Astrocyte (in vitro differentiated cells and primary cell): ENCODE results near the gene OR6K2. TPM values are rescaled to one million over a fixed set of nuclear protein-coding genes. Genes with fewer than 3 reads are reported as not detected.
"Not testable (repeated sequence)": the region's sequence is repeated elsewhere in the genome, so short reads cannot be mapped to it uniquely, and the experiment has no call there.

Experiments
- DNase-seq: peaks from one replicate; pipeline ENCODE4 v3.0.0-alpha.2; 2010; ENCODE audit warnings: low read depth
- FAIRE-seq: peaks from 2 replicates; lab custom pipeline; 2011; peaks lifted over from hg19 to GRCh38; lab: Jason Lieb, UNC
- H2AFZ ChIP-seq: 2 replicates; pipeline ENCODE4 v1.6.0; 2012; ENCODE audit warnings: low read depth, low read length, inconsistent platforms
- H3K27ac ChIP-seq: 2 replicates; pipeline ENCODE4 v1.5.1; 2011; ENCODE audit warnings: low read depth, low read length, inconsistent platforms
- H3K27me3 ChIP-seq: 2 replicates; pipeline ENCODE4 v1.6.0; 2011; ENCODE audit warnings: low read length, inconsistent platforms; ENCODE audit not compliant: insufficient read depth
- H3K36me3 ChIP-seq: 2 replicates; pipeline ENCODE4 v1.5.1; 2011; ENCODE audit warnings: low read length, inconsistent platforms; ENCODE audit not compliant: insufficient read depth
- H3K4me1 ChIP-seq: 2 replicates; pipeline ENCODE4 v1.5.1; 2011; ENCODE audit warnings: low read length, inconsistent platforms; ENCODE audit not compliant: insufficient read depth
- H3K4me2 ChIP-seq: 2 replicates; pipeline ENCODE4 v1.6.0; 2012; ENCODE audit warnings: low read length, inconsistent platforms
- H3K4me3 ChIP-seq: 2 replicates; pipeline ENCODE4 v1.5.1; 2011; ENCODE audit warnings: low read depth, mild to moderate bottlenecking, low read length, inconsistent platforms; ENCODE audit not compliant: insufficient read depth
- H3K79me2 ChIP-seq: 2 replicates; pipeline ENCODE4 v1.6.0; 2012; ENCODE audit warnings: mild to moderate bottlenecking, low read length, inconsistent platforms; ENCODE audit not compliant: insufficient read depth
- H3K9ac ChIP-seq: 2 replicates; pipeline ENCODE4 v1.6.0; 2012; ENCODE audit warnings: mild to moderate bottlenecking, low read length, inconsistent platforms
- H3K9me3 ChIP-seq: 2 replicates; pipeline ENCODE4 v1.5.1; 2012; ENCODE audit warnings: low read depth, mild to moderate bottlenecking, low read length, inconsistent platforms; ENCODE audit not compliant: insufficient read depth
- H4K20me1 ChIP-seq: 2 replicates; pipeline ENCODE4 v1.6.0; 2012; ENCODE audit warnings: low read length, inconsistent platforms; ENCODE audit not compliant: insufficient read depth
- H3K27ac Mint-ChIP-seq: one replicate; pipeline ENCODE4 v1.8.0; 2021; ENCODE audit warnings: mild to moderate bottlenecking, mixed read lengths; ENCODE audit not compliant: unreplicated experiment
- H3K27me3 Mint-ChIP-seq: one replicate; pipeline ENCODE4 v1.8.0; 2021; ENCODE audit warnings: low read depth, mixed read lengths; ENCODE audit not compliant: unreplicated experiment
- H3K36me3 Mint-ChIP-seq: one replicate; pipeline ENCODE4 v1.8.0; 2021; ENCODE audit warnings: low read depth, mixed read lengths; ENCODE audit not compliant: unreplicated experiment
- H3K4me1 Mint-ChIP-seq: one replicate; pipeline ENCODE4 v1.8.0; 2021; ENCODE audit warnings: low read depth, mixed read lengths; ENCODE audit not compliant: unreplicated experiment
- H3K4me3 Mint-ChIP-seq: one replicate; pipeline ENCODE4 v1.8.0; 2021; ENCODE audit warnings: mild to moderate bottlenecking, moderate library complexity, mixed read lengths; ENCODE audit not compliant: unreplicated experiment
- H3K9me3 Mint-ChIP-seq: one replicate; pipeline ENCODE4 v1.8.0; 2021; ENCODE audit warnings: mild to moderate bottlenecking, mixed read lengths; ENCODE audit not compliant: unreplicated experiment
- CTCF ChIP-seq: IDR thresholded peaks from 2 replicates; pipeline ENCODE4 v1.5.1; 2011; ENCODE audit warnings: low read depth, mild to moderate bottlenecking, inconsistent platforms, low read length, moderate library complexity; ENCODE audit not compliant: insufficient read depth
- EZH2 ChIP-seq: IDR thresholded peaks from 2 replicates; pipeline ENCODE4 v1.6.1; 2012; ENCODE audit warnings: mild to moderate bottlenecking, low read length, inconsistent platforms; ENCODE audit not compliant: insufficient read depth
- total RNA-seq: library from RNA; stranded (reverse); gene quantifications from 2 replicates; pipeline ENCODE4 v1.2.1, GENCODE V29; 2021

The OR6K2 gene
- total RNA-seq, 1 donor from 2014 or later = not detected

DNA sequence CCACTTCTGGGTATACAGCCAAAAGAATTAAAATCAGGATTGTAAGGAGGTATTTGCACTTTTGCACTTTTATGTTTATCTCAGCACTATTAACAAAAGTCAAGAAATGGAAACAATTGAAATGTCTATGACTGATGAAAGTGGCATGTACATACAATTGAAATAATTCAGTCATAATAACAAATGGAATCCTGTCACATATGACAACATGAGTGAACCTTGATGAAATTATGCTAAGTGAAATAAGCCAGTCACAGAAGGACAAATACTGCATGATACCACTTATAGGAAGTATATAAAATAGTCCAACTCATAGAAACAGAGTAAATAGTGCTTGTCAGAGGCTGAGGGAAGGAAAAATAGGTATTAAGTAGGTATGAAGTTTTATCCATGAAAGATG is 10.6 kb downstream of the OR6K2 start:
- Mint-ChIP-seq H3K27me3 (peaks cover 4% of the 10 kb centered on the region), H3K4me1 (no peaks in the 10 kb centered on the region), H3K27ac (no peak overlapping the region), H3K36me3 (no peaks in the 10 kb centered on the region), H3K4me3 (no peak overlapping the region), H3K9me3 (no peaks in the 10 kb centered on the region)
- Histone ChIP-seq H3K27me3 (no peaks in the 10 kb centered on the region), H3K4me2 (no peak overlapping the region), H2AFZ (no peak overlapping the region), H3K4me3 (no peak overlapping the region), H3K9me3 (no peaks in the 10 kb centered on the region), H4K20me1 (no peaks in the 10 kb centered on the region), H3K9ac (no peak overlapping the region), H3K79me2 (no peaks in the 10 kb centered on the region), H3K4me1 (no peaks in the 10 kb centered on the region), H3K36me3 (no peaks in the 10 kb centered on the region), H3K27ac (no peak overlapping the region)
- no peak for DNase-seq
- FAIRE-seq = no peak
- TF ChIP-seq EZH2 (no peak), CTCF (no peak)

GRCh38 chr1:158689110-158689509 is 11.3 kb downstream of the OR6K2 start:
- Histone ChIP-seq H3K4me2 (no peak overlapping the region), H4K20me1 (no peaks in the 10 kb centered on the region), H3K27me3 (no peaks in the 10 kb centered on the region), H3K4me1 (no peaks in the 10 kb centered on the region), H3K4me3 (no peak overlapping the region), H3K9ac (no peak overlapping the region), H3K9me3 (no peaks in the 10 kb centered on the region), H3K36me3 (no peaks in the 10 kb centered on the region), H2AFZ (no peak overlapping the region), H3K79me2 (no peaks in the 10 kb centered on the region), H3K27ac (no peak overlapping the region)
- no peaks in the 10 kb centered on the region for H3K36me3 Mint-ChIP-seq
- TF ChIP-seq EZH2 (no peak), CTCF (no peak)
- H3K27ac Mint-ChIP-seq = no peak overlapping the region
- H3K27me3 Mint-ChIP-seq = peaks cover 3% of the 10 kb centered on the region
- no peak overlapping the region for H3K4me3 Mint-ChIP-seq
- H3K9me3 Mint-ChIP-seq = no peaks in the 10 kb centered on the region
- no peaks in the 10 kb centered on the region for H3K4me1 Mint-ChIP-seq
- no peak for DNase-seq
- FAIRE-seq = peak; percentile 23

GRCh38 chr1:158688343-158688742 is 12.1 kb downstream of the OR6K2 start:
- not testable (repeated sequence) for H3K9me3 ChIP-seq, H3K4me3 ChIP-seq, H3K4me2 ChIP-seq, H3K79me2 ChIP-seq, DNase-seq, H3K9me3 Mint-ChIP-seq, FAIRE-seq, H3K9ac ChIP-seq, H3K4me1 ChIP-seq, H3K27me3 ChIP-seq, H3K27ac Mint-ChIP-seq, H2AFZ ChIP-seq, H3K4me3 Mint-ChIP-seq, H3K36me3 Mint-ChIP-seq, H3K36me3 ChIP-seq, H3K4me1 Mint-ChIP-seq, H4K20me1 ChIP-seq, H3K27me3 Mint-ChIP-seq, H3K27ac ChIP-seq
